Trophoblast cell (in vitro differentiated cells and primary cell): ENCODE results near the gene ACSM2A.
"Not testable (repeated sequence)": the region's sequence is repeated elsewhere in the genome, so short reads cannot be mapped to it uniquely, and the experiment has no call there.

ENCODE experiments used
- DNase-seq, 2 donors: peaks; one replicate each; pipeline ENCODE4 v3.0.0-alpha.2; 2016
- H2AFZ ChIP-seq: 2 replicates; pipeline ENCODE4 v1.6.1; 2013; ENCODE audit warnings: low read length, moderate library complexity, mild to moderate bottlenecking; ENCODE audit not compliant: insufficient read depth, poor library complexity
- H2AK5ac ChIP-seq: 2 replicates; pipeline ENCODE4 v1.6.1; 2013; ENCODE audit warnings: mild to moderate bottlenecking, low read length
- H2BK120ac ChIP-seq: 2 replicates; pipeline ENCODE4 v1.6.1; 2013; ENCODE audit warnings: low read length, mild to moderate bottlenecking, moderate library complexity; ENCODE audit not compliant: insufficient read depth, poor library complexity
- H2BK12ac ChIP-seq: 2 replicates; pipeline ENCODE4 v1.6.1; 2013; ENCODE audit warnings: mild to moderate bottlenecking, low read length, moderate library complexity
- H2BK5ac ChIP-seq: 2 replicates; pipeline ENCODE4 v1.6.1; 2013; ENCODE audit warnings: low read length, low read depth, moderate library complexity, mild to moderate bottlenecking; ENCODE audit not compliant: poor library complexity
- H3K14ac ChIP-seq: 2 replicates; pipeline ENCODE4 v1.6.1; 2013; ENCODE audit warnings: mild to moderate bottlenecking, low read length
- H3K18ac ChIP-seq: 2 replicates; pipeline ENCODE4 v1.6.1; 2013; ENCODE audit warnings: mild to moderate bottlenecking, low read length
- H3K23ac ChIP-seq: 2 replicates; pipeline ENCODE4 v1.6.1; 2013; ENCODE audit warnings: low read length
- H3K27ac ChIP-seq: 2 replicates; pipeline ENCODE4 v1.5.1; 2013; ENCODE audit warnings: low read depth, mild to moderate bottlenecking, inconsistent platforms, low read length, moderate library complexity
- H3K27me3 ChIP-seq: 2 replicates; pipeline ENCODE4 v1.6.1; 2013; ENCODE audit warnings: inconsistent platforms, mild to moderate bottlenecking, low read length, moderate library complexity; ENCODE audit not compliant: insufficient read depth
- H3K36me3 ChIP-seq, 2 experiments: 1 replicate in 1 of 2; 2 replicates in 1 of 2; pipeline ENCODE4 v1.6.1; 2013; ENCODE audit warnings: low read length in 2 of 2, mild to moderate bottlenecking in 2 of 2, moderate library complexity in 1 of 2; ENCODE audit not compliant: insufficient read depth in 2 of 2, control insufficient read depth in 1 of 2
- H3K4ac ChIP-seq: 2 replicates; pipeline ENCODE4 v1.6.1; 2013; ENCODE audit warnings: low read depth, mild to moderate bottlenecking, low read length, moderate library complexity
- H3K4me1 ChIP-seq, 2 experiments: 1 replicate in 1 of 2; 2 replicates in 1 of 2; pipeline ENCODE4 v1.6.1; 2013; ENCODE audit warnings: low read length in 2 of 2, mild to moderate bottlenecking in 2 of 2, moderate library complexity in 1 of 2; ENCODE audit not compliant: insufficient read depth in 2 of 2, control insufficient read depth in 1 of 2
- H3K4me2 ChIP-seq: 2 replicates; pipeline ENCODE4 v1.6.1; 2013; ENCODE audit warnings: inconsistent platforms, mild to moderate bottlenecking, low read length, moderate library complexity
- H3K4me3 ChIP-seq: 2 replicates; pipeline ENCODE4 v1.5.1; 2013; ENCODE audit warnings: mild to moderate bottlenecking, low read depth, low read length, inconsistent platforms
- H3K79me1 ChIP-seq: one replicate; pipeline ENCODE4 v1.6.1; 2013; ENCODE audit warnings: low read length
- H3K79me2 ChIP-seq: 2 replicates; pipeline ENCODE4 v1.6.1; 2013; ENCODE audit warnings: low read length, mild to moderate bottlenecking; ENCODE audit not compliant: control insufficient read depth, insufficient read depth, poor library complexity
- H3K9ac ChIP-seq: 2 replicates; pipeline ENCODE4 v1.6.1; 2013; ENCODE audit warnings: mild to moderate bottlenecking, low read length
- H3K9me3 ChIP-seq: 2 replicates; pipeline ENCODE4 v1.6.1; 2013; ENCODE audit warnings: low read depth, mild to moderate bottlenecking, control low read depth, inconsistent platforms, low read length; ENCODE audit not compliant: insufficient read depth
- H4K12ac ChIP-seq: 2 replicates; pipeline ENCODE4 v1.6.1; 2013; ENCODE audit warnings: low read depth, mild to moderate bottlenecking, low read length, moderate library complexity
- H4K8ac ChIP-seq: 2 replicates; pipeline ENCODE4 v1.6.1; 2013; ENCODE audit warnings: low read depth, mild to moderate bottlenecking, low read length, moderate library complexity
- H4K91ac ChIP-seq: one replicate; pipeline ENCODE4 v1.6.1; 2013; ENCODE audit warnings: low read depth, mild to moderate bottlenecking, low read length, moderate library complexity
- WGBS: extraction: QIAGEN DNeasy Blood & Tissue Kit; methylation state at CpG from one replicate; pipeline ENCODE4 v1.1.7; 2013; ENCODE audit warnings: missing lambda C conversion rate; ENCODE audit not compliant: insufficient read length, insufficient coverage; ENCODE audit errors: extremely low coverage; 5-methylcytosine and 5-hydroxymethylcytosine counted together

Gene ACSM2A

DNA sequence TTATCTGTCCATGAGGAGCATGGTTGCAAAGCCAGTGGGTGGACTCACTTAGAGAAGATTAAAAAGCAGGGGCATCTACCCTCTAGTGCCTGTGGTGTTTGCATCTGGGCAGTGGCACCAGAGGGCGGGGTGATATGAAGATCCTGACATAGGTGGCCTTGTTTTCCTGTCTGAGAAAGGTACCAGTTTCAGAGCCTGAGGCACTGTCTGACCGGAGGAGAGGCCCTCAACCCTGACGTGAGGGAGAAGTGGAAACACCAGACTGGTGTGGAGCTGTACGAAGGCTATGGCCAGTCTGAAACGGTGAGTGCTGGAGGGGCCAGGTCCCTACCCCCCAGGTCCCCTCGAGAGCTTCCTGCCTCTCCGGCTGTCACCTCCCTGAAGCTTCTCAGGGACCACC lies 21.8 kb upstream of the ACSM2A start:
- not testable (repeated sequence) for H3K23ac ChIP-seq, H3K4me2 ChIP-seq, DNase-seq

DNA sequence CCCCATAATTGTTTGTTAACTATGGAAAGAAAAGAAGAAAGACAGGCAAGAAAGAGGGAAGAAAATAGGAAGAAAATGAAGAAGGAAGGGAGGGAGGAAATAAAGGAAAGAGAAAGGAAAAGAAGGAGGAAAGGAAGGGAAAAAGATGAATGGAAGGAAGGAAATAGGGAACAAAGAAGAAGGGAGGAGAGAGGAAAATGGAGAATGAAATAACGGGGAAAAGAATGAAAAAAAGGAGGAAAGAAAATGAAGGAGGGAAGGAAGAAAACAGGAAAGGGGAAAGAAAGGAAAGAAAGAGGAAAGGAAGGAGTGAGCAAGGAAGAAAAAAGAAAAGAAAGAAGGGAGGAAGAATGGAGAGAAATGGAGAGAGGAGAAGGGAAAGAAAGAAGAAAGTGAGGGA lies 20.8 kb upstream of the ACSM2A start:
- not testable (repeated sequence) for H3K4me2 ChIP-seq, H3K4ac ChIP-seq, H3K4me3 ChIP-seq, H3K4me1 ChIP-seq, H3K27ac ChIP-seq, H4K12ac ChIP-seq, H2BK120ac ChIP-seq, H2BK12ac ChIP-seq, H3K9me3 ChIP-seq, H3K79me2 ChIP-seq, H3K79me1 ChIP-seq, H3K23ac ChIP-seq, H3K36me3 ChIP-seq, H3K18ac ChIP-seq, H2BK5ac ChIP-seq, DNase-seq, H2AFZ ChIP-seq, H4K8ac ChIP-seq, H3K27me3 ChIP-seq, H3K14ac ChIP-seq, H4K91ac ChIP-seq, H3K9ac ChIP-seq, H2AK5ac ChIP-seq
- 98% methylated on average over 1 of the region's 1 CpG for WGBS

More for the DNA sequence above, 21.8 kb upstream of the ACSM2A start:
- not testable (repeated sequence) for H4K91ac ChIP-seq, H3K9ac ChIP-seq, H3K4ac ChIP-seq, H3K27me3 ChIP-seq, H2AFZ ChIP-seq, H3K4me3 ChIP-seq, H4K12ac ChIP-seq, H2AK5ac ChIP-seq, H2BK12ac ChIP-seq, H3K14ac ChIP-seq, H3K79me2 ChIP-seq, H2BK120ac ChIP-seq, H3K36me3 ChIP-seq, H3K27ac ChIP-seq, H3K79me1 ChIP-seq, H3K9me3 ChIP-seq, H3K4me1 ChIP-seq, H3K18ac ChIP-seq, H4K8ac ChIP-seq, H2BK5ac ChIP-seq
- WGBS: no CpG with 5 or more reads among the region's 7 CpGs

DNA sequence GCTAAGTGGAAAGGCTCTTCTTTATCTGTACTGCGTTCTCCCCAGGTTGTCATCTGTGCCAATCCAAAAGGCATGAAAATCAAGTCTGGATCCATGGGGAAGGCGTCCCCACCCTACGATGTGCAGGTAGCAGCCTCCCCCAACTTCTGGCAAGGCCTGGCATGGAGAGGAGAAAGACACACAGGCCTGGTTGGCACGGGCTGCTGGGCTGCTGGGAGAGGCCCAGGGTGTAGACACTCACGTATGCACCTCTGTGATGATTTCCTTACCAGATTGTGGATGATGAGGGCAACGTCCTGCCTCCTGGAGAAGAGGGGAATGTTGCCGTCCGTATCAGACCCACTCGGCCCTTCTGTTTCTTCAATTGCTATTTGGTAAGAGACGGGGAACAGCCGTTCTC lies 20.4 kb upstream of the ACSM2A start:
- Histone ChIP-seq H3K4me1 (no peaks in the 10 kb centered on the region), H3K36me3 (no peaks in the 10 kb centered on the region), H2BK5ac (no peak overlapping the region), H3K4ac (no peak overlapping the region), H3K79me1 (no peaks in the 10 kb centered on the region), H3K14ac (no peak overlapping the region), H2AK5ac (no peak overlapping the region), H2BK120ac (no peak overlapping the region), H4K91ac (no peak overlapping the region), H3K27ac (no peak overlapping the region), H3K9me3 (no peaks in the 10 kb centered on the region), H2BK12ac (no peak overlapping the region), H3K4me3 (peak overlapping the region; percentile 2), H3K27me3 (no peaks in the 10 kb centered on the region), H3K18ac (no peak overlapping the region), H4K12ac (no peak overlapping the region), H3K9ac (no peak overlapping the region), H3K4me2 (no peak overlapping the region), H3K79me2 (no peaks in the 10 kb centered on the region), H2AFZ (no peak overlapping the region), H3K23ac (no peak overlapping the region), H4K8ac (no peak overlapping the region)
- no CpG with 5 or more reads among the region's 11 CpGs for WGBS
- no peak for DNase-seq

DNA sequence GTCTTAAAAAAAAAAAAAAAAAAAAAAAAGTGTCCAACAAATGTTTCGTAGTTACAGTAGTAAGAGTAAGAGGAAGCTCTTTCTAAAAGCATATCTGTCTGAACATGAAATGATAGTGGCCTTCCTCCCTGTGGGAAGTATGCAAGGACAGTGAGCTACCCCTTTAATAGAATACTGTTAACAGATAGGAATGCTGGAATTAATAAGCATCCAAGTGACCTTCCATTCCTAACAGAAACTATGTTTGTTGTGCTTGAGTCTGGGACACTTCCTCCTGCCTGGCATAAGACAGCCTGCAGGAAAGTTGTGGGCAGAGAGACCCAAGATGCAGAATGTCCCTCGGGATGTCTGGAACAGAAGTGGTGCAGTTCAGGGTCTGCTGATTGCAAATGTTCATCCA lies 12.4 kb upstream of the ACSM2A start:
- H3K9ac ChIP-seq, H3K4ac ChIP-seq, H3K79me2 ChIP-seq, H3K4me1 ChIP-seq, H3K4me2 ChIP-seq, H3K4me3 ChIP-seq, H3K27ac ChIP-seq, H3K23ac ChIP-seq, H4K12ac ChIP-seq, H2BK5ac ChIP-seq, H2AK5ac ChIP-seq, H3K9me3 ChIP-seq, H3K36me3 ChIP-seq, H2BK120ac ChIP-seq, DNase-seq, H4K8ac ChIP-seq, H3K18ac ChIP-seq, H4K91ac ChIP-seq, H3K27me3 ChIP-seq, H3K79me1 ChIP-seq, H3K14ac ChIP-seq, H2AFZ ChIP-seq, H2BK12ac ChIP-seq: not testable (repeated sequence)
- WGBS: no CpG with 5 or more reads among the region's 2 CpGs
